ENCODE results near the gene CSTF1.

CSTF1 gene

DNA sequence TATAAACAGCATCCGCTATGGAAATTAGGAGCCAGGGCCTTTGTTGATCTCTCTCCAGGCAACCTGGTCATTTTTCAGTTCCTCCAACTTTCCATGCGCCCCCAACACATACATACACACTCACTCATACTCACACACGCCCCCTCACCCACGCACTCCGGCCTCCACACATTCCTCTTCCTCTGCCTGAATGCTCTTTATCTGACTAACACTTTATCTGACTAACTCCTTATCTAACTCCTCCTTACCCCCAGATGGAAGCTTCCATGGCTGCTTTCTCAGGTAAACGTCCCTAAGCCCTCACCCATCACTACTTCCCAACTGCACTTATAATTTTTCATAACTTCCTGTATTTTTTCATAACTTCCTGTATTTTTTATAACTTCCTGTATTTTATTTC is 37.1 kb downstream of the CSTF1 start:
- DNase-seq (ENCODE audit: low spot score): no peak

DNA sequence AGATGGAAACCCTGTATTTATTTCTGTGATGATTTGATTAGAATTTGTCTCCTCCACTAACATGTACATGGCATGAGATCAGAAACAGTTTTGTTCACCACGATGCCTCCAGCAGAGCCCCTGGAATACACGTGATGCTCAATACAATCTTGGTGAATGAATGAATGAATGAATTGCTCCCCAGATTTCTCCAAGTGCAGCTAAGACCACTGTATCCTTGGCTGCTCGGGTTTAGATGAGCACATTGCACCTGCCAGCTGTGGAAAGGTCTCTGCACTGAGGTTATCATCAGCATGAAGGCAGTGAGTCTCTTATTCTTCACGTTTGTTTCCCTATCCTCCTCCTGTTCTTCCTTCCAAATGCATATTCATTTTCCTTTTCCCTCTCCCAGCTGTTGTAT is 37.5 kb downstream of the CSTF1 start:
- DNase-seq (ENCODE audit: low spot score): no peak

DNA sequence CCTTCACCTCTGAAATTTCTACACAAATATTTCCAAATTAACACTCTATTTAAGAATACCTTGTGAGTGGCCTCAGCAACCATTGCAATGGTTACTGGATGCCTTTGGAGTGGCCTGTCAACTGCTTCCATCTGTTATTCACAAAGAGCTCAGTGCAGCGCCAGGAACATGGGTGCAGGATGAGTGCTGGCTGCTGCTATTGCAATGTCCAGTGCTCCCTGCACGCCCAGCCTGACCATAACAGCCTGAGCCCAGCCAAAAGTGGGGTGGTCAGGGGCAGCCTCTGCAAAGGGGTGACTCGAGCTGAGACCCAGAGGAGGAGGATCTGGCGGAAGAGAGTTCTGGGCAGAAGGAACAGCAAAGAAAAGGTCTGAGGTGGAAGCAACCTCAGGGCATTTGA is 38.0 kb downstream of the CSTF1 start:
- no peak for DNase-seq (ENCODE audit: low spot score)

DNA sequence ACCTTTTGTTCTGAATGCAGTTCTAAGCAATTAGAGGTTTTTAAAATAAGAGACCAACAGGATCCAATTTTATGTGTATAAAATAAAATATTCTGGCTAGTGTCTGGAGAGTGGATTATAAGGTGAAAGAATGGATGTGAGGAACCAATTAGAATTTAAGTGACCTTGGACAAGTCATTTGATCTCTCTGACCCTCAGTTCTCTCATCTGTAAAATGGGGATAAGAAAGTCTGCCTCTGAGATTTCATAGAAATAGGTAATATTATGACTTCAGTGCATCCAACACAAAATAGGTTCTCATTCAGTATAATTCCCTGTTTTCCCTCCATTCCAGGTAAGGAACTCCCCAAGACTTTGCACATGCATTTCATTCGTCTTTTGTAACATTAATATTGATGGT is 38.5 kb downstream of the CSTF1 start:
- DNase-seq (ENCODE audit: low spot score): no peak

DNA sequence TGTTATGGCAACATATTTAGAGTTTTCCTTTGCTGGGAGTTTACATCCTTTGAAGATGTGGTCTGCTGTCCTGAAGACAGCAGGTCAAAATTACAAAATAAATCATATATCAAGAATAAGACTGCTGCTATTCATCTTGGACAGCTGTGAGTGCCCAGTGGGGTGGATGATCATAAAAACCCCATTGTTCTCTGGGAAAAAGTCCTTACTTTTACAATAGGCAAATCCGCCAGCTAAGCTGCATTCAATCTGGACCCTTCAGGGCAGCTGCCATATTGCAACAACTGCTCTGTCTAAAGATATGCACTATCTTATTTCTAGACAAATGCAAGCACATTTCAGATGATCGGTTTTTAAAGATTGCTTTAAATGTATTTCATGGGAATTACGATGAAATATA is 39.0 kb downstream of the CSTF1 start:
- DNase-seq (ENCODE audit: low spot score): no peak

DNA sequence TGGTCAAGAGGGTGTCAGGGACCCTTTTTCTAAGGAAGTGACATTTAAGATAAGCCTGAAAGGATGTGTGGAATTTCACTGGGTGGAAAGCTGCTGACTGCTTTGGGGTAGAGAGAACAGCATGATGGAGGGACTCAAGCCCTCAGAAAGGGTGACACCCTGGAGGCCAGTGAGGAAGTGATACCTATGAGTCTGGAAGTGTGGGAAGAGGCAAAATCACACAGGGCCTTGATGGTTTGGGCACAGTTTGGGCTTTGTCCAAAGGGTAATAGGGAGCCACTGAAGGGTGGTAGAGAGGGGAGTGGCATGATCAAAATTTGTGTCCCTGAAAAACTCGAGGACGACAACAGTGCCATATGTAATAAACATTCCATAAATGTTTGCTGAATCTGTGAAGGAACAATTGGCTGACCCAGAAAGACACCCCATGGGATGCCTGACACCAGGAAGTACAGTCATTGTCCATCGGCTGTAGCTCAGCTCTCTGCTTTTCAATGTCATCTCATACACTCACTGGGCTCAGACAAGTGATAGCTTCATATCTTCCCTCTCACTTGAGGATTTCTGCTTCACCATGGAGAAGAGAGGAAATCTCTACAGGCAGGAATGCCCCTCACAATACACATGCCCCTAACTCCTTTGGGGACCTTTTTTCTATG is 40.9 kb downstream of the CSTF1 start:
- DNase-seq (ENCODE audit: low spot score): no peak

DNA sequence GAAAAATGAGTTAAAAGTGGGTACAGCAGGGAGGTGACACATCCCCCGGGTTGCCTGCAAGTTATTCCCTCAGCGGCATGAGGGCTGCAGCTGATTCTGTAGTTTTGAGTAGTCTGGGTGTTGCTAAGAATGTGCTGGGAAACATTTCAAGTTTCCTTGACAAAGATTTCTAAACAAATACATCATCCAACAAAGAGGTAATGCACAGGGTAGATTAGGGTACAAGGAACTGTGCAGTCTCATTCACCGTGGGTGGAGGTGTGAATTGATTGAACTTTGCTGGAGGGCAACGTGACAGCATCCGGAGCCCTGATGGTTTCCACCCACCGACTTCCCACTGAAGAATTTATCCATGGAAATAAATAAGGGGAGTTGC is 41.4 kb downstream of the CSTF1 start:
- no peak for DNase-seq (ENCODE audit: low spot score)

DNA sequence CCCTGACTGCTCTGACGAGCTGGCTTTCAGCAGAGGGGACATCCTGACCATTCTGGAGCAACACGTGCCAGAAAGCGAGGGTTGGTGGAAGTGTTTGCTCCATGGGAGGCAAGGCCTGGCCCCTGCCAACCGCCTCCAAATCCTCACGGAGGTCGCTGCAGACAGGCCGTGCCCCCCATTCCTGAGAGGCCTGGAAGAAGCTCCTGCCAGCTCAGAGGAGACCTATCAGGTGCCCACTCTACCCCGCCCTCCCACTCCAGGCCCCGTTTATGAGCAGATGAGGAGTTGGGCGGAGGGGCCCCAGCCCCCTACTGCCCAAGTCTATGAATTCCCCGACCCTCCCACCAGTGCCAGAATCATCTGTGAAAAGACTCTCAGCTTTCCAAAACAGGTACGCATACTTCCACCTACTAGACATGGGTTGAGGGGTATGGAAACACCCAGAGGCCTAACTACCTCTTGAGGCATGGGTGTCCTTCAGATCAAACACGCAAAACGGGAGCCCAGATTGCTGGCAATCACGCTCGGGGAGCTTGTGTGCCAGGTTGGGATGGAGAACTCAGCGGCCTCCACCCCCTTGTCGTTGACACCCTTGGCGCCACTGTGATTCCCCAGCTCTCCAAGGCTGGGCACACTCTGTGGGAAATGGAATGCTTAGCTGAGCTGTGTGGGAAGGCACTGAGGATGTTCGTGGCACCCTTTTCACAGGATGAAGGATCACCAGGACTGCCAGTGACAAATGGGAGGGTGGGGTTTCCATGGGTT is 44.9 kb downstream of the CSTF1 start:
- DNase-seq (ENCODE audit: low spot score): no peak

DNA sequence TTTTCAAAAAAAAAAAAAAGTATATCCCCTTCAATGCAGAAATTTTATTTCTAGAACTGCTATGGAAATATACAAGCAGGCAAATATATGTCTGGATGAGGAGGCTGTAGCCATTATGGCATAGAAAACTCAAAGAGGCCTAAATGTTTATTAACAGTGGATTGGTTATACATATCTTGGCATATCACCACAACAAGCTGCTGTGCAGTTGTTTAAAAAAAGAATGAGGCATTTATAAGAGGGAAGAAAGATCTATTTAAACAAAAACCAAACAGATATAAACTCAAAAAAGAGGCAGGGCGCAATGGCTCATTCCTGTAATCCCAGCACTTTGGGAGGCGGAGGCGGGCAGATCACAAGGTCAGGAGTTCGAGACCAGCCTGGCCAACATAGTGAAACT is 45.8 kb downstream of the CSTF1 start:
- DNase-seq (ENCODE audit: low spot score): no peak

DNA sequence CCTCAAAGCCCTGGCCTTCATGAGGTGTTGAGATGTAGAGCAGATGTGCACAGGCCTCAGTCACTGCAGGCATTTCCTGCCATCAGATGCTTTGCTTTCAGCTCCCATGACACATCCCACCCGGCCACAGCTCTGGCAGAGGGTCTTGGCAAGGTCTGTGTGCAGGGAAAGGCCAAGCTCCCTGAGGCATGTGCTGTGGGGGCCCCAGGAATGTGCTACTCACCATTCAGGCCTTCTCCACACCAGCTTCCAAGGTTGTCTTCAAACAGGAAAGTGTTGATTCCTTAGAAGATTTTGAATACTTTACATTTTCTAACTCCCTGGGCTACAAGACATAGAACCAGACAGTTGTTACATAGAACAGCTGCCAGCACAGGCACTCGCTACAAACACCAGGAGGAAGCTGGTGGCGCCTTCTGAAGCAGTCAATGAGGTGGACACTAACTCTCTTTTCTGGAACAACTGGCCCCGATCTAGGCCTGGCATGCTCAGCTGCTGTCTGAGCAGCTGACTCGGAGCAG is 47.4 kb downstream of the CSTF1 start:
- DNase-seq (ENCODE audit: low spot score): no peak

DNA sequence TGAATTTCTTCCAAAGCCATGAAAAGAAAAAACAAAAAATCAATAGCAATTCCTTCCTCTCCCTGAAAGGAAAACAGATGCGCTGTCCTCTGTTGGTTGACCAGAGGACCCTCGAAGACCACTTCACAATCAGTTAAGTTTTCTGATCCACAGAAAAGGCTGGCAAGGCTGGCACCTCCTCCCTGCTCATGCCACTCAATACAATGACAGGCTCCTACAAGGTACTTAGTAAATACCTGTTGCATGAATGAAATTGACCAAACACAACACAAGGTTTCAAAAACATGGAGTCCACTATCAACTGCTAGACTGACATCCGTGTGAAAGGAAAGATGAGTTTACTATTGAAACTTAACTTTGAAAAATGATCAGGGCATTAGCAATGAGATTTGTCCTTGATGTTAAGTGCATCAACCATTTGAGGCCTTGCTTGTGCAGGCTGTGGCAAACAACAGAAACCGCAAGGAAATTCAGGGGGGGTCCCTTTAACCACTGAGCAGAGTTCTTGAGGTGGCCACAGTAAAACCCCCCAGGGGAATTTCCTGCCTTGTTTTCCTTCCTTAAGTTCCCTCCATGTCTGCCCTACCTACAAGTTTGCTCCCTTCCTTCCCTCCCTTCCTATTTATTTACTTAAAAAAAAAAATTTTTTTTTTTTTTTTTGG is 48.0 kb downstream of the CSTF1 start:
- no peak for DNase-seq (ENCODE audit: low spot score)

DNA sequence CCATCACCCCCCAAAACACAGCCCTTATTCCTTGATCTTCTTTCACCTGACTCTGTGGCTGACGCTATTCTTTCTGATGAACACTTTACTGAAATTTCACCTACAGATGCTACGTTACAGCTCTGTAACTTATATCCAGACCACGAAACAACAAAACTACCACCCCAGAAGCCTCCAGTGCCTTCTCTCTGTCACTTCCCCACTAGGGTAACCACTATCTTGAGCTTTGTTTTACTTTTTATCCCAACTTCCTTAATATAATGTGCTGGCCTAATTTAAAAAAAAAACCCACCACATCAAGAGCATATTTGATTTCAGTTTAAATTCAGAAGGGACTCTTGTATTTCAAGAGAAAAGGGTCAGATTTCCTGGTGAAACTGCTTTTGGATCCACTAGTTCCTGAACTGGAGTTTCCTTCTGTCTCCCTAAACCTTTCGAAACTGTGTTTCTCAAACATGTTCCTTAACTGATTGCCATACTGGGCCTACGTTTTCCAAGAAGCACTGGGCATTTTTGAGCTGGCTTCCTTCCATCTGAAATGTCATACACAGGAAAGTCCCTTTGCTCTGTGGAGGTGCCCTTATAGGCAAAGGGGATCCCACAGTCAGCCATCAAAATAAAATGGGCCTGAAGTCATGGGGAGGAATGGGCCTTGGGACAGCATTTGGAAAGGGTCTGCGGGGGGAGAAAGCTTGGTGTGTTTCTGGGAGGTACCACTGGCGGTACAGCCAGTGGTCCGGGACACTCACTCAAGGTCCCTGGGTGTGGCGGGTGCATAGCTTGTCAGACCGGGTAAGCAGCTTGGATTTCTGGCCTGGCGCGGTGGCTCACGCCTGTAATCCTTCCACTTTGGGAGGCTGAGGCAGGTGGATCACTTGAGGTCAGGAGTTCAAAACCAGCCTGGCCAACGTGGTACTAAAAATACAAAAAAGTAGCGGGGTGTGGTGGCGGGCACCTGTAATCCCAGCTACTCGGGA is 50.2 kb downstream of the CSTF1 start:
- no peak for DNase-seq (ENCODE audit: low spot score)

DNA sequence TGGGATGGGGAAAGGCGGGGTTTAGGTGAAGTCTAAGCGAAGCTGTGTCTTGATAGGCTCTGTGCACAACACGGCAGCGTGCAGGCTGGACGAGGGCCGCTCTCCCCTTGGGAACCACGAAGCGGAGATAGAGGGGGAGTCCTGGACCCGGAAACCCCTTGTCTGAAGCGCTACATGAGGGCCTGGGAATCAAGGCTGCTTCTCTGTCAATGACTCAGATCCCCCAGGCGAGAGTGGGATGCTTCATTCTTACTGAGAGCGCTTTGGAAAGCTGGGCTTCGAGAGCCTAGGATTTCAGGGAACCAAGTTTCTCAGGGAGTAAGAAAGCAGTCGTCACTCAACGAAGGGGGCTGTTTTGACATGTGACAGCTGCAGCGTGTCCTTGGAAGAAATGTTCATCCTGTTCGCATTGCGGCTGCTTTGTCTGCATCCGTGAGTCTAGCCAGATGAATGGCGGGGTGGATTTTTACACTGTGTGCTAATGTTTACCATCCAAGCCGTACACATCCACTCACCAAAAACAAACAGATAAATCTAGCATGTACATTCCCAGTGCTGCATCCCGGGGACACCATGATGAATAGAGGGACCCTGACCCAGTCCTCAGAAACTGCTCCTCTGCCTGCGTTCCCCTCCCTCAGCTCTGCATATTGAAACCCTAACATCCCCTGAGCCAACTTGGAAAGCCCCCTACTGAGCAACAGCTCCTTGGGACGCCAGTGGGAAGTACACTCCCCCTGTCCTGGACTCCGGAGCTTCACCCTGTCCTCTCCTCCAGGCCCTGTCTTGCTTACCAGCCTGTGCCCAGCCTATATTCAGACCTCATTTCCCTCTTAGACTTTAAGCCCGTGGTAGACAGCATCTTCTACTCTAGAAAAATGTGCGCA is 51.5 kb downstream of the CSTF1 start:
- no peak for DNase-seq (ENCODE audit: low spot score)

DNA sequence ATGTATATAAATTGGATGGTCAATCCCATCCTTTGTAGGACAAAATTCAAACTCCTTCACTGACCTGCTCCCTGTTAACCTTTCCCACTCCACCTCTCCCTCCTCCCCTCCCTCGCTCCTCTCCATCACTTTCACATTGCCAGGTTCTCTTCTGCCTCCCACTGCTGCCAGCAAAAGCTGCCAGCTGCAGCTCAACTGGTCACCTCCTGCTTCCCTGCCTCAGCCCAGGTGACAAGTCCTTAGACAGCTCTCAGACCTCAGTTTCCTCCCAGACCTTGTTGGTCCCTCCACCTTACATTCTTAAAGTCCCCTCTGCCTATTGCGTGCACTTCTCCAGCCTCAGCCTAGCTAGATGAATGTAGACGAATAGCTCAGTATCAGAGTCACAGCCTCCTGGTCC is 52.7 kb downstream of the CSTF1 start:
- DNase-seq (ENCODE audit: low spot score): no peak

DNA sequence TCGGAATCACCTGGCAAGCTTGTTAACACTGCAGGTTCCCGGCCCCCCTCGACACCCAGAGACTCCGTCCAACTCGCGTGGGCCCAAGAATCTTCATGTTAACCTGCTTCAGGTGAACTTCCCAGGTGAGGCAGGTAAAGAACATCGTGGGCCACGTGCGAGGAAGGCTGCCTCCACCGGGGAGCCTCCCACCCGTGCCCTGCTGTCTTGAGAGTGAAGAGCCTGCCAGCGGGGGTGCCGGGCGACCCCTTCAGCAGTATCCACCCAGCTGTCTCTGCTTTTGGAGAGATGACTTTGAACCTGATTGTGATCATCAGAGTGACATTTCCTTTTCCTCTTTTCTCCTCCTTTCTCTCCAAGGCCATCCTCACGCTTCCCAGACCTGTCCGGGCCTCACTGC is 53.1 kb downstream of the CSTF1 start:
- DNase-seq (ENCODE audit: low spot score): no peak

DNA sequence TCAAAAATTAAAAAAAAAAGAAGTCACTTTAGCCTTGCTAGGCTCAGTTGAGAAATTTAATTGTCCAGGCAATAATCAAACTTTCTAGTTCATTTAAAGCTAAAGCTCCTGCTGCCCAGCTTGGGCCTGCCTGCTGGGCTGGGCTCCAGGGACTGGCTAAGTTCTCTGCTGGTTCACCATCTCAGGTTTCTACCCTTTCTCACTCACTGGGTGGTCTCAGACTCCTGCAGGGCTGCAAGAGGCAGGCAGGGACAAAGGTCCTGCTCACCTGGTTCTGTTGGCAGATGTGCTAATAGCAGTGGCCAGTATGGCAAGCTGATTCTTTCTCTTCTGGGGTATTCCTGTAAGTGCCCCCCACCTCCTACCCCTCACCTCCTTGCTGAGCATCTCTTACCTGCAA is 54.8 kb downstream of the CSTF1 start:
- no peak for DNase-seq (ENCODE audit: low spot score)

DNA sequence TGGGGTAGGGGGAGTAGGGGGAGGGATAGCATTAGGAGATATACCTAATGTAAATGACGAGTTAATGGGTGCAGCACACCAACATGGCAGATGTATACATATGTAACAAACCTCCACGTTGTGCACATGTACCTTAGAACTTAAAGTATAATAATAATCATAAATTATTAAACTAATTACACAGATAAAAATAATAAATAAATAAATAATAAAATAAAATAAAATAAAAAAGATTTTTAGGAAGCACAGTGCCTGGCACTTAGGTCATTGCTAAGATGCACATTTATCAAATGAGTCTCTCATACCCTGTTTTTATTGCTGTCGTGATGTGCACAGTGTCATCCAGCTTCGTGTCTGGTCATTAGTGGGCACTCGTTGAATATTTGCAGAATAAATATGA is 57.0 kb downstream of the CSTF1 start:
- DNase-seq (ENCODE audit: low spot score): no peak

DNA sequence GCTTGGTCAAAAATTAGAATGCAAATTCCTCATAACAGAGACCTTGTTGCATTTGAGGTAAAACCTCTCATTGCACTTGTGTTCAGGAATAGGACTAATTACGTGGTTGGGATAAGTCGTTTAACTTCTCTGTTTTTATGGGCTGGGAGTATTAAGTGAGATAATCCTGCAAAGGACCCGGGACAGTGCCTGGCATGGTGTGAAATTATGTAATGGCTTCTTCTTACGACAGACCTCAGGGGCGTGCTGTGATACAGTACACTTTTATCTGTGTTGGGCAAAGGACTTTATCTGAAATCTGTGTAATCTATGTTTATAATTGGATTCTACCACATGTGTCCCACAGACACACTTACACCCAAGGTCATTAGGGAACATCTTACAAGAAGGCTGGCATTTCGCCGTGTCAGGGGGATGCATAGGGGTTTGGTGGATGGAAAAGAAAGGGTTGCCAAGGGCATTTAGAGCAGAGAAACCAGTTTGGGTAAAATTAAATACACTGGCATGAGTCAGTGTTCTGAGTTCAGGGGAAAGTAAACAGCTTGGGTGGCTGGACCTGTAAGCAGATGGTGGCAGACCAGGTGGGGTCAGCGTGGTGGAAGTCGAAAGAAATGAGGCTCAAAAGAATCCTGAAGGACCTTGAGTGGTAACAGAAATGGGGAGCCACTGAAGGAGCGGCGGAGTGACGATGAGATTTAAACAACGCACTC is 58.8 kb downstream of the CSTF1 start:
- DNase-seq (ENCODE audit: low spot score): no peak

DNA sequence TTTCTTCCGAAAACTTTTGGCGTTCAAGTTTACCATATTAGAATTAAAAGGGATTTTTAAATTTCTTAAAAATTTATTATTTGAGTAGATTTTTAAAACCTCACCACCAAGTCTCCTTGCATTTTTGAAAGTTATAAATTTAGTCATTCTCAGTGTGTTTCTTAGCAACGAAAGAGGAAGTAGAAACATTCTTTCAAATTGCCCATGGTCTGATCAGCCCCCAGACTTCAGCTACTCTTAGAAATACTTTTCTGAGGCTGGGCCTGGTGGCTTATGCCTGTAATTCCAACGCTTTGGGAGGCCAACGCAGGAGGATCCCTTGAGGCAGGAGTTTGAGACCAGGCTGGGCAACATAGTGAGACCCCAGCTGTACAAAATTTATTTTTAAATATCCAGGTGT is 60.9 kb downstream of the CSTF1 start:
- no peak for DNase-seq (ENCODE audit: low spot score)

DNA sequence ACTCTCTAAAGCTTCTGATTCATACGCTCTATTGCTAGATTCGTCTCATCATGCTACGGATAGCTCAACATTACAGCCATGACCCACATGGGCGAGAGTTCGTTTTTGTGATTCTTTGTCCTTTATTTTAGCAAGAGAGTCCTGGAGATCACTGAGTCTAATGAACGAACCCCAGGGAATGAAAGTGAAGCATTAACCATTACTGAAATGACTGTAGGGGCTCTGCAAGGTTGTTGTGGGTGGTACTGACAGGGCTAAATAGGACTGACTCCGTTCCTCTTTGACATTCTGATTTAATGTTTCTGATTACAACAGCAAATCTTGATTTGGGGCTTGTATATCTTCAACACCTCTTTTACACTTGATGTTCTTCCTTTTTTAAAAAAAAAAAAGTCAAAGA is 62.3 kb downstream of the CSTF1 start:
- DNase-seq (ENCODE audit: low spot score): no peak
